ENCODE results near the gene LAMA2.

LAMA2 gene

DNA sequence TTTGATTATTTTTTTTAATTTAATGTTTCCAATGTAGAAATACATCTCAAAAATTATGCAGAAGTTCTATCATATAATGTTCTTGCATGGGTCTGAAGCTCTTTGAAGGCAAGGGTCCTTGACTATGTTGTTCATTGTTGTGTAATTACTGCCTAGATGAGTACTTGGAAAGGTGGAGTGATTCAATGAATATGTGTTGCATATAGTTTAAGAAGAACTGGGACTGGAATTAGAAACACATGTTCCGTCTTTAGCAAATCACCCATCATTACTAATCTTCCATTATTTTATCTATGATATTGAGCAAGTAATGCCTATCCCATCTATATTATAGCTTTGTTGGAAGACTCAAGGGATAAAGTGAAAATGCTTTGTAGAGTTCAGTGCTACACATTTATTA, 147.3 kb downstream of the LAMA2 start:
- no peak for DNase-seq (ENCODE audit: low read depth)
- no peak overlapping the region for H3K4me3 ChIP-seq (ENCODE audit: low read depth, low read length)
- TF ChIP-seq, protein P1, sequence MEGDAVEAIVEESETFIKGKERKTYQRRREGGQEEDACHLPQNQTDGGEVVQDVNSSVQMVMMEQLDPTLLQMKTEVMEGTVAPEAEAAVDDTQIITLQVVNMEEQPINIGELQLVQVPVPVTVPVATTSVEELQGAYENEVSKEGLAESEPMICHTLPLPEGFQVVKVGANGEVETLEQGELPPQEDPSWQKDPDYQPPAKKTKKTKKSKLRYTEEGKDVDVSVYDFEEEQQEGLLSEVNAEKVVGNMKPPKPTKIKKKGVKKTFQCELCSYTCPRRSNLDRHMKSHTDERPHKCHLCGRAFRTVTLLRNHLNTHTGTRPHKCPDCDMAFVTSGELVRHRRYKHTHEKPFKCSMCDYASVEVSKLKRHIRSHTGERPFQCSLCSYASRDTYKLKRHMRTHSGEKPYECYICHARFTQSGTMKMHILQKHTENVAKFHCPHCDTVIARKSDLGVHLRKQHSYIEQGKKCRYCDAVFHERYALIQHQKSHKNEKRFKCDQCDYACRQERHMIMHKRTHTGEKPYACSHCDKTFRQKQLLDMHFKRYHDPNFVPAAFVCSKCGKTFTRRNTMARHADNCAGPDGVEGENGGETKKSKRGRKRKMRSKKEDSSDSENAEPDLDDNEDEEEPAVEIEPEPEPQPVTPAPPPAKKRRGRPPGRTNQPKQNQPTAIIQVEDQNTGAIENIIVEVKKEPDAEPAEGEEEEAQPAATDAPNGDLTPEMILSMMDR (IDR thresholded peaks at IDR 0.05; ENCODE audit: low read depth, low read length), result no peak
- TF ChIP-seq, protein P2, sequence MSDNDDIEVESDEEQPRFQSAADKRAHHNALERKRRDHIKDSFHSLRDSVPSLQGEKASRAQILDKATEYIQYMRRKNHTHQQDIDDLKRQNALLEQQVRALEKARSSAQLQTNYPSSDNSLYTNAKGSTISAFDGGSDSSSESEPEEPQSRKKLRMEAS (IDR thresholded peaks at IDR 0.05; ENCODE audit: low read depth, low read length), result no peak
- TF ChIP-seq POLR2A (IDR thresholded peaks at IDR 0.05; ENCODE audit: extremely low read depth, insufficient read length) (no peak), MYC (IDR thresholded peaks at IDR 0.05; ENCODE audit: low read depth, low read length) (no peak)

DNA sequence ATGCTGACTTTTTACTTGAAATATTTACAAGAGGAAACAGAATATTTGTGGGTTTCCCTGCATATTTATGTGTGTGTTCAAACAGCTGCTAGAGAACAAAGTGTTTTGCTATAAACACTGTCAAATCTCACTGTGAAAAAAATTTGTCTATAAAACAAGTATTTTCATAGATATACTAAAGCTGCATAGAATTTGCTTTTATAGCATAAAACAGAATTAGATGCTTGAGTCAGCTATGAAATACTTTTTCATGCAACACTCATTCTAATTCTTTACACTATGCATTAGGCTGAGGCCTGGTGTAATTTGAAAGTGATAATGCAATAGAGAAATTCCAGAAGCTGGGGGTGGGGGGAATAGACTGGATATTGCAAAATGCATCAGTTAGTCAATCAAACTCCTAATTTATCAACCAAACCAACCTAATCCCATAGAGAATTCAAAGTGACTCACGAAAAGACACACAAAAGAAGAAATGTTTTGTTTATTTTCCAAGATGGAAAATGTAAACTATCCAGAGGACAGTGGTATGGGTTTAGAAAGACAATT, 148.2 kb downstream of the LAMA2 start:
- TF ChIP-seq, protein P1 (IDR thresholded peaks at IDR 0.05; ENCODE audit: low read depth, low read length), result no peak
- TF ChIP-seq POLR2A (IDR thresholded peaks at IDR 0.05; ENCODE audit: extremely low read depth, insufficient read length) (no peak), MYC (IDR thresholded peaks at IDR 0.05; ENCODE audit: low read depth, low read length) (no peak)
- TF ChIP-seq, protein P2 (IDR thresholded peaks at IDR 0.05; ENCODE audit: low read depth, low read length), result no peak
- DNase-seq (ENCODE audit: low read depth), result no peak
- no peak overlapping the region for H3K4me3 ChIP-seq (ENCODE audit: low read depth, low read length)

DNA sequence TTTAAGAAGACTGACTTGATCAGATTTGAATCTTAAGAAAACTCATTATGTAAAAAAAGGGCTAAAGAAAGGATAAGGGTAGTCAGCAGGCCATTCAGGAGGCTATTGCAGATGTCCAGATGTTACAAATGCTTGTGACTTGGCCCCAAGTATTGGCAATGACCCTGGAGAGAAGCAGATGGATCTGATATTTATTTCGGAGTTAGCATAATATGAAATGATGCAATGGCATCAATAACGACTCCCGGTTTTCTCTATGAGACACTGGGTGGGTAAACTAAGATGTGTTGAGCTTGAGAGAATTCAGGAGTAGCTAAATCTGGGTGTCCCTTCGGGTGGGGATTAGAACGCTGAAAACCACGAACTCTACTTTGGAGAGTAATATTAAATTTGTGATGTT, 149.7 kb downstream of the LAMA2 start:
- no peak for DNase-seq (ENCODE audit: low read depth)
- no peak overlapping the region for H3K4me3 ChIP-seq (ENCODE audit: low read depth, low read length)
- TF ChIP-seq, protein P1 (IDR thresholded peaks at IDR 0.05; ENCODE audit: low read depth, low read length), result no peak
- TF ChIP-seq, protein P2 (IDR thresholded peaks at IDR 0.05; ENCODE audit: low read depth, low read length), result no peak
- TF ChIP-seq POLR2A (IDR thresholded peaks at IDR 0.05; ENCODE audit: extremely low read depth, insufficient read length) (no peak), MYC (IDR thresholded peaks at IDR 0.05; ENCODE audit: low read depth, low read length) (no peak)

DNA sequence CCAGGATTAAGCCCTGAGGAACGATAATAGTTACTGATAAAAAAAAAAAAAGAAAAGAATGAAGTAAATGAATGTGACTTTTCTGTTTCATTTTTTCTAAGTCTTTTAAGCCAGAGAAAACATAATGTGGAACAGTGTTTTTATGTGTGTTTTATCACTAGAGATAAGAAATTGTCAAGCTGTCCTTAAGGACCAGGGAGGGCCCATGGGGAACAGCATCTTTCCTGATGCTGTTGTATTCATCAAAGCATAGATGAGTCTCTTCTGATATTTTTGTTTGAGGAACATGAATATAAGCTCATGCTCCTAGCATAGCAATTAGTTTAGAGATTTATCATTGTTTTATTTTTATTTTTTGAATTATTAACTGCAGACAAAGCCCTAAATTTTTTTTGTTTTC, 150.2 kb downstream of the LAMA2 start:
- TF ChIP-seq, protein P2 (IDR thresholded peaks at IDR 0.05; ENCODE audit: low read depth, low read length), result no peak
- TF ChIP-seq MYC (IDR thresholded peaks at IDR 0.05; ENCODE audit: low read depth, low read length) (no peak), POLR2A (IDR thresholded peaks at IDR 0.05; ENCODE audit: extremely low read depth, insufficient read length) (no peak)
- no peak overlapping the region for H3K4me3 ChIP-seq (ENCODE audit: low read depth, low read length)
- no peak for DNase-seq (ENCODE audit: low read depth)

DNA sequence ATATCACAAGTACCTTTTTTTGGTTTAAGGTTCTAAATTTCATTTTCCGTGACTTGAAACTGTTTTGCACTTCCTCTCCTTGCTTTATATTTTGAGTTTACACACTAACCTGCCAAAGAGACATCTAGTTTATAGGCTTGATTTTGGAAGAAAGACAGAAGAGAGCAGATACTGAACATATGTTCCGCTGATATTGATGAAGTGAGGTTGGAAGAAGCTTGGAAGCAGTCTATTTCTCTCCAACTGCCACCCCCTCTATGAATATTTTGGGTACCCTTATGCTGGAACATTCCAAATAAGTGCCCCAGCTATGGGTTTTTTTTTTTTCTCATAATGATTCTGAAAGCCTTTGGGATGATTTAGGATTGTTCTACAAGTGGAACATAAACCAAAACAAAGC, 150.6 kb downstream of the LAMA2 start:
- no peak overlapping the region for H3K4me3 ChIP-seq (ENCODE audit: low read depth, low read length)
- DNase-seq (ENCODE audit: low read depth), result no peak
- TF ChIP-seq POLR2A (IDR thresholded peaks at IDR 0.05; ENCODE audit: extremely low read depth, insufficient read length) (no peak), MYC (IDR thresholded peaks at IDR 0.05; ENCODE audit: low read depth, low read length) (no peak)
- TF ChIP-seq, protein P1 (IDR thresholded peaks at IDR 0.05; ENCODE audit: low read depth, low read length), result no peak
- TF ChIP-seq, protein P2 (IDR thresholded peaks at IDR 0.05; ENCODE audit: low read depth, low read length), result no peak

DNA sequence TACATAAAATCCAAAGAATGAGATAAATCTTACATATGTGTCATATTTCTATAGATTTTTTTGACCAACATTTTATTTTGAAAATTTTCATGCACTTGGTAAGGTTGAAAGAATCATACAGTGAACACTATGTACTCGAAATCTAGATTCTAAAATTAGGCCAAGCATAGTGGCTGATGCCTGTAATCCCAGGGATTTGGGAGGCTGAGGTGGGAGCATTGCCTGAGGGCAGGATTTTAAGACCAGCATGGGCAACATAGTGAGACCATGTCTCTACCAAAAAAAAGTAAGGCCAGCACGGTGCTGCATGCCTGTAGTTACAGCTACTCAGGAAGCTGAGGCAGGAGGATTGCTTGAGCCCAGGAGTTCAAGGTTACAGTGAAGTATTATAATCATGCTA, 158.6 kb downstream of the LAMA2 start:
- TF ChIP-seq POLR2A (IDR thresholded peaks at IDR 0.05; ENCODE audit: extremely low read depth, insufficient read length), result no peak
- DNase-seq (ENCODE audit: low read depth), result no peak
- H3K4me3 ChIP-seq (ENCODE audit: low read depth, low read length), result no peak overlapping the region

DNA sequence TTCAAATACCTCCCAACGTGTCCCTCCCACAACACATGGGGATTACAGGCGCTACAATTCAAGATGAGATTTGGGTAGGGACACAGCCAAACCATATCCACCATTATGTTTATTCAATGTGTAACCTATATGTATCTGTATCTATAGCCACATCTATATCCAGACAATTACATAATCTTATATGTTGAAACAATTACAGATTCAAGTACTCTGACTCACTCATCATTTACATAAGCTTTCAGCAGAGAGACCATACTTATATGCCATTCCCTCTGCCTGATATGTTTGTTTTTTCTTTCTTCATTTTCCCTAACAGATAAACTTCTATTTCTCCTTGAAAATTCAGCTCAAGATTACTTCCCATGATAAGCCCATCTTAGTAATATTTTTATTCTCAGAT, 163.6 kb downstream of the LAMA2 start:
- TF ChIP-seq MYC (IDR thresholded peaks at IDR 0.05; ENCODE audit: low read depth, low read length) (no peak), POLR2A (IDR thresholded peaks at IDR 0.05; ENCODE audit: extremely low read depth, insufficient read length) (no peak)
- H3K4me3 ChIP-seq (ENCODE audit: low read depth, low read length), result no peak overlapping the region
- DNase-seq (ENCODE audit: low read depth), result no peak

All from NB4 (cell line).